Spleen (tissue), 11 donors: ENCODE measurements around the gene APBB1IP. TPM values are rescaled to one million over a fixed set of nuclear protein-coding genes. Genes with fewer than 3 reads are reported as not detected.
A peak's percentile ranks its signal among the peaks of the same experiment; 100 is the strongest.

ENCODE experiments used
- DNase-seq: peaks from one replicate; pipeline ENCODE4 v3.0.0-alpha.2; 2020
- H3K27ac ChIP-seq, 8 donors: fragments of 200-600 bp; sonication (generic) in 7 of 8; 1 replicate in 4 of 8; 2 replicates in 4 of 8; pipeline versions ENCODE4 v1.5.0 to v1.8.0; 2016 to 2021; ENCODE audit warnings: inconsistent platforms in 4 of 8, mild to moderate bottlenecking in 4 of 8, moderate library complexity in 1 of 8
- H3K27me3 ChIP-seq, 7 donors: fragments of 200-600 bp; sonication (generic) in 6 of 7; replicated peaks in 1 of 7; 1 replicate in 4 of 7; 2 replicates in 3 of 7; pipeline versions ENCODE4 v1.5.0 to v1.8.0; 2016 to 2021; ENCODE audit warnings: inconsistent platforms in 3 of 7, mild to moderate bottlenecking in 1 of 7
- H3K36me3 ChIP-seq, 6 donors: fragments of 200-600 bp; sonication (generic) in 5 of 6; 1 replicate in 4 of 6; 2 replicates in 2 of 6; pipeline versions ENCODE4 v1.5.0 to v1.8.0; 2016 to 2021; ENCODE audit warnings: inconsistent platforms in 2 of 6
- H3K4me1 ChIP-seq, 6 donors: fragments of 200-600 bp; sonication (generic) in 5 of 6; 1 replicate in 3 of 6; 2 replicates in 3 of 6; pipeline versions ENCODE4 v1.5.0 to v1.8.0; 2016 to 2021; ENCODE audit warnings: inconsistent platforms in 3 of 6
- H3K4me3 ChIP-seq, 8 donors: fragments of 200-600 bp; sonication (generic) in 7 of 8; 1 replicate in 4 of 8; 2 replicates in 4 of 8; pipeline versions ENCODE4 v1.5.0 to v1.8.0; 2016 to 2021; ENCODE audit warnings: inconsistent platforms in 4 of 8, mild to moderate bottlenecking in 4 of 8, moderate library complexity in 2 of 8
- H3K9me3 ChIP-seq, 8 donors: fragments of 200-600 bp; sonication (generic) in 7 of 8; 1 replicate in 4 of 8; 2 replicates in 4 of 8; pipeline versions ENCODE4 v1.5.0 to v1.8.0; 2016 to 2021; ENCODE audit warnings: inconsistent platforms in 4 of 8
- POLR2A ChIP-seq, 3 donors: fragments of 450-650 bp; IDR thresholded peaks; one replicate each; pipeline ENCODE4 v1.5.1; 2017; ENCODE audit warnings: antibody characterized with exemption in 3 of 3, mild to moderate bottlenecking in 1 of 3
- POLR2AphosphoS5 ChIP-seq, 3 donors: sonication (generic); formaldehyde crosslinking; IDR thresholded peaks; one replicate each; pipeline ENCODE4 v1.5.1; 2017; ENCODE audit warnings: antibody characterized with exemption in 3 of 3
- WGBS, 5 donors: extraction: QIAGEN DNeasy Blood & Tissue Kit in 3 of 5; methylation state at CpG; one replicate each; pipeline versions ENCODE4 v1.1.5 to v1.1.7; 2013 to 2018; 5-methylcytosine and 5-hydroxymethylcytosine counted together
- intact Hi-C: fragments of 100-400 bp; cut with DNase I; formaldehyde crosslinking; loops from one replicate; pipeline ENCODE4 v1.15.0; 2023; ENCODE audit warnings: low total_unique reads
- polyA plus RNA-seq, 3 donors: library from polyadenylated mRNA; stranded (reverse); fragments of 200-250 nt; gene quantifications; one replicate each; pipeline ENCODE4 v1.2.1, GENCODE V29; 2013
- total RNA-seq, 7 donors: library from RNA; depleted of rRNA in 3 of 7; stranded (reverse); fragments of >200 nt in 3 of 7; fragmentation: NEBNext Ultra II Directional in 4 of 7; extraction: Animal tissue kit (Norgen Biotek cat#: 25700) in 4 of 7; gene quantifications; one replicate each; pipeline versions ENCODE4 v1.1.0 to v1.2.1, GENCODE V29; 2016 to 2021
- TF ChIP-seq, protein P1 (sequence below), 11 experiments: fragments of 200-600 bp in 7 of 11; fragments of 450-650 bp in 4 of 11; sonication (generic) in 4 of 11; IDR thresholded peaks in 8 of 11; conservative IDR thresholded peaks in 3 of 11; 1 replicate in 7 of 11; 2 replicates in 4 of 11; pipeline versions ENCODE4 v1.4.0 to v1.8.0; 2016 to 2021; ENCODE audit warnings: antibody characterized with exemption in 11 of 11, inconsistent platforms in 4 of 11, mild to moderate bottlenecking in 1 of 11
- donor health status: healthy with polysubstance abuse.
- donor health status: DM: no; HTN: no; CAD: no; lungs with moderate emphysema.
- donor health status: DM: no; HTN: no; CAD: no.
- donor health status: Bipolar disorder and iron deficiency.
- donor health status: healthy.
- donor health status: DM: no; HTN: no; CAD: no.
- donor health status: DM: yes; HTN: yes; CAD: no.

The APBB1IP gene
- total and polyA plus RNA-seq, 10 donors, result 19.7 to 136 (median 79.2) TPM

DNA sequence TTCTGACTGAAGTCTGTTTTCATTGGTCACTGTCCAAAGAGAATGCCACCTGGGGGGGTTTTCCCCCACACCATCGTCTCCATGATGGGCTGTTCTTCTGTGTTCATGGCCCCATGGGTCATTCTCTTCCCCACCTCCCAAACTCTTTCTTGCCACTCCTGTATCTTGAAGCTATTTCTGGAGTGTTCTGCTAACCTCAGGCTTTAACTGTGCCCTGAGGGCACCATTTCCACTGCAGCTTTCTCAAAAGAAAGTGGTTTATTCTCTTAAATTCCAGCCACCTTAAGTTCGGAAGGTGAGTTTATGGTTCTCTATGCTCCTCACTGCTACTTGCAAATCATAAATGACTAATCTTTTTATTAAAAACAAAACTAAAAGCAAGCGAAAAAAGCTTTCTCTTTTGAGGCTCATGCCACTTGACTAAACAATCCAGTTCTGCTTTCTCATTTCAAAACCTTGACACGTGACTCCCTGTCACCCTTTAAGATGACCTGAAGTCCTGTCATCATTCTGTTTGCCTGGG lies 7.4 kb upstream of the APBB1IP start:
- no peaks in the 10 kb centered on the region for H3K9me3 ChIP-seq
- H3K4me1 ChIP-seq, result peaks cover 0 to 41% (median 19%) of the 10 kb centered on the region in 6 donors
- H3K27ac ChIP-seq, result peak overlapping the region; percentile 40 to 91 (median 86)
- WGBS, 5 donors, result 19 to 45% (median 32%) methylated on average over 4 of the region's 4 CpGs
- intact Hi-C loops, result no loop called here
- no peaks in the 10 kb centered on the region for H3K27me3 ChIP-seq
- H3K4me3 ChIP-seq, result peak overlapping the region in 1 of 8 donors; percentile 43
- TF ChIP-seq POLR2A (IDR thresholded peaks at IDR 0.05) (no peak), POLR2AphosphoS5 (IDR thresholded peaks at IDR 0.05) (no peak)
- TF ChIP-seq, protein P1, sequence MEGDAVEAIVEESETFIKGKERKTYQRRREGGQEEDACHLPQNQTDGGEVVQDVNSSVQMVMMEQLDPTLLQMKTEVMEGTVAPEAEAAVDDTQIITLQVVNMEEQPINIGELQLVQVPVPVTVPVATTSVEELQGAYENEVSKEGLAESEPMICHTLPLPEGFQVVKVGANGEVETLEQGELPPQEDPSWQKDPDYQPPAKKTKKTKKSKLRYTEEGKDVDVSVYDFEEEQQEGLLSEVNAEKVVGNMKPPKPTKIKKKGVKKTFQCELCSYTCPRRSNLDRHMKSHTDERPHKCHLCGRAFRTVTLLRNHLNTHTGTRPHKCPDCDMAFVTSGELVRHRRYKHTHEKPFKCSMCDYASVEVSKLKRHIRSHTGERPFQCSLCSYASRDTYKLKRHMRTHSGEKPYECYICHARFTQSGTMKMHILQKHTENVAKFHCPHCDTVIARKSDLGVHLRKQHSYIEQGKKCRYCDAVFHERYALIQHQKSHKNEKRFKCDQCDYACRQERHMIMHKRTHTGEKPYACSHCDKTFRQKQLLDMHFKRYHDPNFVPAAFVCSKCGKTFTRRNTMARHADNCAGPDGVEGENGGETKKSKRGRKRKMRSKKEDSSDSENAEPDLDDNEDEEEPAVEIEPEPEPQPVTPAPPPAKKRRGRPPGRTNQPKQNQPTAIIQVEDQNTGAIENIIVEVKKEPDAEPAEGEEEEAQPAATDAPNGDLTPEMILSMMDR (IDR thresholded peaks at IDR 0.05 in 8 of 11, conservative IDR thresholded peaks at IDR 0.05 in 3 of 11), result no peak
- no peaks in the 10 kb centered on the region for H3K36me3 ChIP-seq
- DNase-seq, result no peak

GRCh38 chr10:26432938-26433337 lies 5.2 kb upstream of the APBB1IP start:
- H3K4me3 ChIP-seq, result no peak overlapping the region
- H3K9me3 ChIP-seq, result no peaks in the 10 kb centered on the region
- H3K4me1 ChIP-seq, result peaks cover 10 to 63% (median 39%) of the 10 kb centered on the region in 6 donors
- peak overlapping the region in 5 of 8 donors; percentile 9 to 91 (median 45) for H3K27ac ChIP-seq
- intact Hi-C loops, result no loop called here
- no peak for DNase-seq
- TF ChIP-seq POLR2AphosphoS5 (IDR thresholded peaks at IDR 0.05) (peak in 1 of 3 donors; percentile 68), POLR2A (IDR thresholded peaks at IDR 0.05) (no peak)
- no peaks in the 10 kb centered on the region for H3K36me3 ChIP-seq
- H3K27me3 ChIP-seq, result peaks cover 0 to 1% (median 0%) of the 10 kb centered on the region in 7 donors
- 88 to 100% (median 91%) methylated on average over 1 of the region's 1 CpG for WGBS, 5 donors

DNA sequence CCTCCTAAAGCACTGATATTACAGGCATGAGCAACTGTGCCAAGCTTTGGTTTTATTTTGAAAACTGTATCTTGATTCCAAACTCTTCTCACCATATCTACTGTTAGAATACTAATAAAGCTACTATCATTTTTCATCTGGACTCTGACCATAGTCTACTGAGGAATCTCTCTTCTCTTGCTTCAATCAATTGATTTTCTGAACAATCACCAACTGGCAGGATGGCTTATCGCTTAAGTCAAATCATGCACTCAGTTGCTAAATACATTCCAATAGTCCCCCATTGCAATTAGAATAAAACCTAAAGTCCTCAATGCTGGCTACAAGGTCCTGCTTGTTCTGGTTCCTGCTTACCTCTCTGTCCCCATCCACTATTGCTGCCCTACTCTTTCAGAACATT lies 2.3 kb upstream of the APBB1IP start:
- WGBS, 5 donors, result 95 to 100% (median 100%) methylated on average over 1 of the region's 1 CpG
- Histone ChIP-seq H3K27ac (peak overlapping the region in 7 of 8 donors; percentile 94 to 99 (median 95)), H3K27me3 (peaks cover 0 to 12% (median 0%) of the 10 kb centered on the region in 7 donors), H3K4me1 (peaks cover 10 to 74% (median 36%) of the 10 kb centered on the region in 6 donors), H3K9me3 (no peaks in the 10 kb centered on the region), H3K4me3 (no peak overlapping the region), H3K36me3 (no peaks in the 10 kb centered on the region)
- intact Hi-C loops, result no loop called here
- no peak for DNase-seq
- TF ChIP-seq, protein P1 (IDR thresholded peaks at IDR 0.05 in 8 of 11, conservative IDR thresholded peaks at IDR 0.05 in 3 of 11), result no peak
- TF ChIP-seq POLR2AphosphoS5 (IDR thresholded peaks at IDR 0.05) (no peak), POLR2A (IDR thresholded peaks at IDR 0.05) (no peak)

DNA sequence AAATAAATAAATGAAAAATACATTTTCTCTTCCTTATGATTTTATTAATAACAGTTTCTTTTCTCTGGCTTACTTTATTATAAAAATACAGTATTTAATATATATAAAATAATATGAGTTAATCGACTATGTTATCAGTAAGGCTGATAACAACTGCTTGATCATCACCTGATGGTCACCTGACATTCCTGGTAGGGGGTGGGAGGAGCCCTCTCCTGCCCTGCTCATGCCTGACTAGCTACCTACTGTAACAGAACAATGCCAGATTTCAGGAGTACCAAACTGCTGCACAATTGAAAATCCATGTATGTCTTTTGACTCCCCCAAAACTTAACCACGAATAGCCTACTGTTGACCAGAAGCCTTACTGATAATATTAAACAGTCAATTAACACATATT lies 1.3 kb upstream of the APBB1IP start:
- 50 to 65% (median 60%) methylated on average over 2 of the region's 2 CpGs for WGBS, 5 donors
- peaks cover 0 to 12% (median 0%) of the 10 kb centered on the region in 7 donors for H3K27me3 ChIP-seq
- DNase-seq, result no peak
- intact Hi-C loops, result no loop called here
- no peak for TF ChIP-seq POLR2AphosphoS5 (IDR thresholded peaks at IDR 0.05)
- no peak for TF ChIP-seq POLR2A (IDR thresholded peaks at IDR 0.05)
- TF ChIP-seq, protein P1 (IDR thresholded peaks at IDR 0.05 in 8 of 11, conservative IDR thresholded peaks at IDR 0.05 in 3 of 11), result no peak
- H3K4me3 ChIP-seq, result peak overlapping the region in 1 of 8 donors; percentile 79
- peak overlapping the region; percentile 92 to 99 (median 95) for H3K27ac ChIP-seq
- no peaks in the 10 kb centered on the region for H3K9me3 ChIP-seq
- H3K4me1 ChIP-seq, result peaks cover 10 to 75% (median 36%) of the 10 kb centered on the region in 6 donors
- H3K36me3 ChIP-seq, result no peaks in the 10 kb centered on the region
